NCI-H187 treated with DMSO at 0.1 percent for 48 hours (cell line): Measurements from ENCODE around the gene PTPRN2.
"Not testable (repeated sequence)": the region's sequence is repeated elsewhere in the genome, so short reads cannot be mapped to it uniquely, and the experiment has no call there.

Experiments used
- DNase-seq: peaks from one replicate; lab custom pipeline; 2025; lab: John Stamatoyannopoulos, UW

PTPRN2 gene

GRCh38 chr7:158550886-158551452 lies 36.7 kb downstream of the PTPRN2 start:
- DNase-seq: no peak

GRCh38 chr7:158550394-158550700 lies 37.3 kb downstream of the PTPRN2 start:
- no peak for DNase-seq

GRCh38 chr7:158549616-158550393 lies 37.8 kb downstream of the PTPRN2 start:
- DNase-seq: no peak

- no peak for DNase-seq
Observed at GRCh38 chr7:158549176-158549615, 38.4 kb downstream of the PTPRN2 start.

- no peak for DNase-seq
Observed at GRCh38 chr7:158548726-158549125, 38.9 kb downstream of the PTPRN2 start.

GRCh38 chr7:158547817-158548216 lies 39.8 kb downstream of the PTPRN2 start:
- no peak for DNase-seq

GRCh38 chr7:158546626-158547025 lies 41.0 kb downstream of the PTPRN2 start:
- DNase-seq: no peak

GRCh38 chr7:158546214-158546613 lies 41.4 kb downstream of the PTPRN2 start:
- DNase-seq: no peak

- no peak for DNase-seq
Observed at GRCh38 chr7:158544708-158545107, 42.9 kb downstream of the PTPRN2 start.

- no peak for DNase-seq
Observed at GRCh38 chr7:158543840-158544239, 43.8 kb downstream of the PTPRN2 start.

GRCh38 chr7:158542651-158543566 lies 44.7 kb downstream of the PTPRN2 start:
- DNase-seq: no peak

- no peak for DNase-seq
Observed at GRCh38 chr7:158541346-158542010, 46.1 kb downstream of the PTPRN2 start.

GRCh38 chr7:158539711-158540146 lies 47.9 kb downstream of the PTPRN2 start:
- no peak for DNase-seq

GRCh38 chr7:158538156-158538946 lies 49.3 kb downstream of the PTPRN2 start:
- no peak for DNase-seq

- no peak for DNase-seq
Observed at GRCh38 chr7:158537516-158537882, 50.1 kb downstream of the PTPRN2 start.

- no peak for DNase-seq
Observed at GRCh38 chr7:158536871-158537515, 50.6 kb downstream of the PTPRN2 start.

- no peak for DNase-seq
Observed at GRCh38 chr7:158535079-158535478, 52.5 kb downstream of the PTPRN2 start.

- no peak for DNase-seq
Observed at GRCh38 chr7:158534598-158534997, 53.0 kb downstream of the PTPRN2 start.

GRCh38 chr7:158534134-158534515 lies 53.5 kb downstream of the PTPRN2 start:
- DNase-seq: not testable (repeated sequence)

- DNase-seq: no peak
Observed at GRCh38 chr7:158533386-158534133, 54.1 kb downstream of the PTPRN2 start.
